Measurements from ENCODE around the gene GPR33.

Gene GPR33

GRCh38 chr14:31457665-31458659, 29.9 kb downstream of the GPR33 start:
- DNase-seq: peak; percentile 28
- H3K36me3 ChIP-seq (replicated peaks): no peaks in the 10 kb centered on the region
- H3K27ac ChIP-seq: no peak overlapping the region
- TF ChIP-seq, protein P1, sequence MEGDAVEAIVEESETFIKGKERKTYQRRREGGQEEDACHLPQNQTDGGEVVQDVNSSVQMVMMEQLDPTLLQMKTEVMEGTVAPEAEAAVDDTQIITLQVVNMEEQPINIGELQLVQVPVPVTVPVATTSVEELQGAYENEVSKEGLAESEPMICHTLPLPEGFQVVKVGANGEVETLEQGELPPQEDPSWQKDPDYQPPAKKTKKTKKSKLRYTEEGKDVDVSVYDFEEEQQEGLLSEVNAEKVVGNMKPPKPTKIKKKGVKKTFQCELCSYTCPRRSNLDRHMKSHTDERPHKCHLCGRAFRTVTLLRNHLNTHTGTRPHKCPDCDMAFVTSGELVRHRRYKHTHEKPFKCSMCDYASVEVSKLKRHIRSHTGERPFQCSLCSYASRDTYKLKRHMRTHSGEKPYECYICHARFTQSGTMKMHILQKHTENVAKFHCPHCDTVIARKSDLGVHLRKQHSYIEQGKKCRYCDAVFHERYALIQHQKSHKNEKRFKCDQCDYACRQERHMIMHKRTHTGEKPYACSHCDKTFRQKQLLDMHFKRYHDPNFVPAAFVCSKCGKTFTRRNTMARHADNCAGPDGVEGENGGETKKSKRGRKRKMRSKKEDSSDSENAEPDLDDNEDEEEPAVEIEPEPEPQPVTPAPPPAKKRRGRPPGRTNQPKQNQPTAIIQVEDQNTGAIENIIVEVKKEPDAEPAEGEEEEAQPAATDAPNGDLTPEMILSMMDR (IDR thresholded peaks at IDR 0.05; ENCODE audit: low read depth, low read length, missing control alignments): no peak
- in situ Hi-C loops (cut with HindIII; ENCODE audit: low pct_ligation_motif_present, low sequenced_read_pairs): no loop called here
- peak overlapping the region; percentile 85 for H3K4me3 ChIP-seq (ENCODE audit: low read depth, low read length)
- no peaks in the 10 kb centered on the region for H3K27me3 ChIP-seq (replicated peaks)

- Histone ChIP-seq H3K4me3 (ENCODE audit: low read depth, low read length) (peak within 1 kb of the TSS; percentile 85), H3K27ac (peak within 1 kb of the TSS; percentile 81), H3K27me3 (replicated peaks) (no peaks in the 10 kb centered on the region), H3K36me3 (replicated peaks) (no peaks in the 10 kb centered on the region)
- in situ Hi-C loops (cut with HindIII; ENCODE audit: low pct_ligation_motif_present, low sequenced_read_pairs): no loop called here
- TF ChIP-seq, protein P1 (IDR thresholded peaks at IDR 0.05; ENCODE audit: low read depth, low read length, missing control alignments): no peak
- DNase-seq: peak; percentile 83
Measured at GRCh38 chr14:31456841-31457664, 30.8 kb downstream of the GPR33 start, which contains the start of gene DTD2. Gene DTD2, minus strand, starts transcription at chr14:31457506. Its CDS starts 113 bp downstream, at chr14:31457393.

- DNase-seq: no peak
- peaks cover 3% of the 10 kb centered on the region for H3K36me3 ChIP-seq (replicated peaks)
- H3K27me3 ChIP-seq (replicated peaks): no peaks in the 10 kb centered on the region
- no peak overlapping the region for H3K27ac ChIP-seq
- no peak overlapping the region for H3K4me3 ChIP-seq (ENCODE audit: low read depth, low read length)
- in situ Hi-C loops (cut with HindIII; ENCODE audit: low pct_ligation_motif_present, low sequenced_read_pairs): no loop called here
- TF ChIP-seq, protein P1 (IDR thresholded peaks at IDR 0.05; ENCODE audit: low read depth, low read length, missing control alignments): peak; percentile 47
Measured at GRCh38 chr14:31449971-31450610, 37.7 kb downstream of the GPR33 start.

DNA sequence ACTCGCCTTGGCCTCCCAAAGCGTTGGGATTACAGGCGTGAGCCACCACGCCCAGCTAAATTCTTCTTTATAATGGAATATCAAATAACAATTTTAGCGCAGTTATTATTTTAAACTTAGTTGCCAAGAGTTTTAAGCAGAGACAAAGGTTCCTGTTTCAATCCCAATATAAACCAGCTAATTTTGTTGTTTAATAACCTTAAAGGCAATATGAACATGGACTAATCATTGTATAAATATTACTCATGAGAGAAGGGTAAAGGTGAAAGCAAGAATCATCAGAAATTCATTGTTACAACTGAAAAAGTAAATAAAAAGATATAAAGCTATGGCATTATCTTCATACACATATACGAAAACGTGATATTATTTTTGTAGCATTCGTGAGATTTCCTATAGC, 38.7 kb downstream of the GPR33 start:
- in situ Hi-C loops (cut with HindIII; ENCODE audit: low pct_ligation_motif_present, low sequenced_read_pairs): no loop called here

GRCh38 chr14:31445703-31446102, 42.1 kb downstream of the GPR33 start:
- in situ Hi-C loops (cut with HindIII; ENCODE audit: low pct_ligation_motif_present, low sequenced_read_pairs): no loop called here
- Histone ChIP-seq H3K4me3 (ENCODE audit: low read depth, low read length) (no peak overlapping the region), H3K36me3 (replicated peaks) (no peaks in the 10 kb centered on the region), H3K27me3 (replicated peaks) (no peaks in the 10 kb centered on the region), H3K27ac (no peak overlapping the region)
- TF ChIP-seq, protein P1 (IDR thresholded peaks at IDR 0.05; ENCODE audit: low read depth, low read length, missing control alignments): no peak
- no peak for DNase-seq

More for the DNA sequence above, 38.7 kb downstream of the GPR33 start:
- Histone ChIP-seq H3K36me3 (replicated peaks) (peaks cover 3% of the 10 kb centered on the region), H3K27me3 (replicated peaks) (no peaks in the 10 kb centered on the region), H3K4me3 (ENCODE audit: low read depth, low read length) (no peak overlapping the region), H3K27ac (no peak overlapping the region)
- no peak for DNase-seq
- TF ChIP-seq, protein P1 (IDR thresholded peaks at IDR 0.05; ENCODE audit: low read depth, low read length, missing control alignments): no peak
